Activated CD4-positive, alpha-beta memory T cell treated with anti-CD3 and anti-CD28 coated beads, Interleukin-2, amount 10 ng/mL, durations not matched to agents 7 days and 5 days (primary cell): Measurements from ENCODE around the gene ALKBH2. TPM values are rescaled to one million over a fixed set of nuclear protein-coding genes. Genes with fewer than 3 reads are reported as not detected.

Experiments
- CTCF ChIA-PET: fragments of 350-600 bp; sonication (Branson Sonifier 250); formaldehyde crosslinking; loops from one replicate; lab custom pipeline; 2021; ENCODE audit warnings: antibody characterized with exemption, inconsistent platforms; lab: Charles Lee
- POLR2A ChIA-PET: fragments of 350-600 bp; sonication (Branson Sonifier 250); formaldehyde crosslinking; loops from one replicate; lab custom pipeline; 2021; ENCODE audit warnings: antibody characterized with exemption; lab: Charles Lee
- DNase-seq: peaks from one replicate; pipeline ENCODE4 v3.0.0-alpha.2; 2020
- H3K27ac Mint-ChIP-seq: one replicate; pipeline ENCODE4 v1.8.0; 2021; ENCODE audit warnings: mild to moderate bottlenecking, mixed read lengths
- H3K27me3 Mint-ChIP-seq: one replicate; pipeline ENCODE4 v1.8.0; 2021; ENCODE audit warnings: mixed read lengths
- H3K36me3 Mint-ChIP-seq: one replicate; pipeline ENCODE4 v1.8.0; 2021; ENCODE audit warnings: low read depth, mixed read lengths
- H3K4me1 Mint-ChIP-seq: one replicate; pipeline ENCODE4 v1.8.0; 2021; ENCODE audit warnings: mixed read lengths
- H3K4me3 Mint-ChIP-seq: one replicate; pipeline ENCODE4 v1.8.0; 2021; ENCODE audit warnings: mild to moderate bottlenecking, mixed read lengths
- H3K9me3 Mint-ChIP-seq: one replicate; pipeline ENCODE4 v1.8.0; 2021; ENCODE audit warnings: mixed read lengths
- total RNA-seq, 2 experiments: library from RNA; stranded (reverse); gene quantifications; one replicate each; pipeline ENCODE4 v1.2.3, GENCODE V29; 2021

The ALKBH2 gene
- total RNA-seq = 1 to 10 TPM; 8.2 to 8.7 TPM

DNA sequence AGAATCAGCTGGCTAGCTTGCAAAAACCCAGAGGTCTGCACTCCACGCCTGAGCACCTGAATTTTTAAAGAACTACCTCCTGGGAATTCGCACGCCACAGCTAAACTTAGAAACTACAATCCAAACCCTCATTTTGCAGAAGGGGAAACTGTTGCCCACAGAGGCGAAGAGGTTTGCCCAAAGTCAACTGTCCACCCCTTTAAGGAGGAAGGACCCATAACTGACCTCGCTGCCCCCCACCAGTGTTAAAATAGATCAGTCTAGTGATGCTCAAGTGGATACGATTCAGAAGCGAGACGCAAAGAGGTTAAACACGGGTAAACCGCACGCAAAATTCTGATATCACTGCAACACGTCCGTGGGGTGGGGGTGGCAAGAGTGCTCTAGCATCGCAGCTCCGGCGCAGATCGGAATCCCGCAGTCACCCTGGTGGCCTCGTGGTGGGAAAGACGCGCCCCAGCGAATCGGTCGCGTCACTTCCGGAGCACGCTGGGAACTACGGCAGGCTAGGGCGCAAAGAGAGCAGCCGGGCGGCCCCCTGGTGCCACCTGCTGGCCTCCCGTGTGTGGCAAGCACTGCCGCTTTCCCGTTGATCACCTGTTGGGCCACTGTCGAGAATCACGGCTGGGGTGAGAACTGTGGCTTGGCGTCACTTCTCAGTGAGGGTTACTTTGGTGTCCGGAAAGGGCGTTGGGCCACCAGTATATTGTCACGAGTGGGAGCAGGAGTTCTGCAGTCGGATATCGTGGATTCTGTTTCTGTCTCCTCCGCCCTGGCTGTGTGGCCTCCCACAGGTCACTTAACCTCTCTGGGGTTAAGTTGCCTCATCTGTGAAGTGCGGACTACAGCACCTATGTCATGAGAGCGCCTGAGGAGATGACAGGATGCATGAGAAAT lies at the start of gene ALKBH2:
ALKBH2 (minus strand) TSS at position 451 of the 897 bp plus-strand sequence. CDS start 686 bp downstream, outside the sequence.
- peaks cover 45% of the 10 kb centered on the region for H3K4me1 Mint-ChIP-seq
- H3K4me3 Mint-ChIP-seq = peak within 1 kb of the TSS; percentile 73
- POLR2A ChIA-PET = interaction anchor here (0.6 to 1.9 kb wide), 7 partner anchors 9 to 578 kb away, joined by 3 to 8 read pairs (median 5); partner anchors contain the start of genes FICD, SART3, SSH1 and USP30
- peaks cover 5% of the 10 kb centered on the region for H3K36me3 Mint-ChIP-seq
- peak within 1 kb of the TSS; percentile 44 for H3K27ac Mint-ChIP-seq
- no peaks in the 10 kb centered on the region for H3K9me3 Mint-ChIP-seq
- DNase-seq = peak; percentile 94
- H3K27me3 Mint-ChIP-seq = no peaks in the 10 kb centered on the region
- CTCF ChIA-PET = interaction anchor here (0.6 to 2.6 kb wide), 21 partner anchors 9 to 531 kb away, joined by 3 to 12 read pairs (median 4); partner anchors contain the start of genes ISCU and USP30

DNA sequence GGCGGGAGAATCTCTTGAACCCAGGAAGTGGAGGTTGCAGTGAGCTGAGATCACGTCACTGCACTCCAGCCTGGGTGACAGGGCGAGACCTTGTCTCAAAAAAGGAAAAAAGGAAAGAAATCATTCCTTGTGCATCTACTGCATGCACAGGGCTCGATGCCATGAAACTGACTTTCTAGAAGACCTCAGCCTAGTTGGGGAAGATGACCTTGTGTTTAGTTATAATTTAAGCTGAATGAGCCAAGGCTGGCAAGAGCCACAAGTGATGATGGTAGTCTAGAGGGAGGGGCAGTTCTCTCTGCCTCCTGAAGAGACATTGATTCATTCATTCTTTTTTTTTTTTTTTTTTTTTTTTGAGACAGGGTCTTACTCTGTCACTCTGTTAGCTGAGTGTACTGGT lies 47.3 kb upstream of the ALKBH2 start:
- H3K9me3 Mint-ChIP-seq = no peaks in the 10 kb centered on the region
- no peaks in the 10 kb centered on the region for H3K36me3 Mint-ChIP-seq
- CTCF ChIA-PET = interaction anchor here (0.7 kb wide), 1 partner anchor 11 kb away, joined by 3 read pairs; no protein-coding TSS in a partner anchor

DNA sequence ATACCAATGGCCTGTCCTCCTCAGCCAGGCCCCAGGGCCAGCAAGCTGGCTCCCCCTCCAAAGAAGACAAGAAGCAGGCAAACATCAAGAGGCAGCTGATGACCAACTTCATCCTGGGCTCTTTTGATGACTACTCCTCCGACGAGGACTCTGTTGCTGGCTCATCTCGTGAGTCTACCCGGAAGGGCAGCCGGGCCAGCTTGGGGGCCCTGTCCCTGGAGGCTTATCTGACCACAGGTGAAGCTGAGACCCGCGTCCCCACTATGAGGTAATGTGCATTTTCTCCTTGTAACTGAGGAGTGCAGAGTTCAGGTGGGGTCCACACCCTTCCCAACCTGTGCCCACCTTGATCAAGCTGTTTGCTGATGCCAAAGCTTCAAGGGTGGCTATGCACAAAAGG lies 46.5 kb upstream of the ALKBH2 start:
- Mint-ChIP-seq H3K27me3 (peaks cover 8% of the 10 kb centered on the region), H3K36me3 (no peaks in the 10 kb centered on the region), H3K4me3 (no peak overlapping the region), H3K27ac (no peak overlapping the region), H3K4me1 (peaks cover 11% of the 10 kb centered on the region), H3K9me3 (no peaks in the 10 kb centered on the region)
- ChIA-PET POLR2A (no interaction called here), CTCF (no interaction called here)
- DNase-seq = no peak

More for the DNA sequence above, 47.3 kb upstream of the ALKBH2 start:
- H3K4me1 Mint-ChIP-seq = peaks cover 11% of the 10 kb centered on the region
- DNase-seq = no peak
- no peak overlapping the region for H3K4me3 Mint-ChIP-seq
- H3K27me3 Mint-ChIP-seq = peaks cover 4% of the 10 kb centered on the region
- H3K27ac Mint-ChIP-seq = no peak overlapping the region
- POLR2A ChIA-PET = no interaction called here

DNA sequence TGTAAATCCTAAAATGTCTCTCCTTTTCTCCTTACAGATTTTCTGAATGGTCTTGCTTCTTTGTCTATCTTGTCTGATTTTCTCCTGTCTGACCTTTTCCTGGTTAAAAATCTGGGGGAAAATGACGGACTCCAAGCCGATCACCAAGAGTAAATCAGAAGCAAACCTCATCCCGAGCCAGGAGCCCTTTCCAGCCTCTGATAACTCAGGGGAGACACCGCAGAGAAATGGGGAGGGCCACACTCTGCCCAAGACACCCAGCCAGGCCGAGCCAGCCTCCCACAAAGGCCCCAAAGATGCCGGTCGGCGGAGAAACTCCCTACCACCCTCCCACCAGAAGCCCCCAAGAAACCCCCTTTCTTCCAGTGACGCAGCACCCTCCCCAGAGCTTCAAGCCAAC lies 46.1 kb upstream of the ALKBH2 start:
- POLR2A ChIA-PET = no interaction called here

DNA sequence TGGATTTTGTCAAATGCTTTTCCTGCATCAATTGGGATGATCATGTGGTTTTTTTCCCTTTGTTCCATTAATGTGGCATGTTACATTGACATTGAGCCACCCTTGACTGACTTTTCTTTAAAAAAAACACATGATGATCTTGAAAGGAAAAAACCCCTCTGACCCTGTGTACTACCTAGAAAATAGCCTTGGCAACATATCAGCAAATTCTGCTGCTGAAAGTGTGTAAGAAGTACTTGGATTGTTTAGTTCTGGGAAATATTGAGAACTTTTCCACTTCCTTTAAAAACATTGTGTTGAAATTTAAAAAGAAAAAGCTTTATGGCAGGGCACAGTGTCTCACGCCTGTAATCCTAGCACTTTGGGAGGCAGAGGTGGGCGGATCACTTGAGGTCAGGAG lies 43.8 kb upstream of the ALKBH2 start:
- no peak for DNase-seq
- POLR2A ChIA-PET = no interaction called here
- CTCF ChIA-PET = no interaction called here
- H3K27ac Mint-ChIP-seq = no peak overlapping the region
- peaks cover 3% of the 10 kb centered on the region for H3K4me1 Mint-ChIP-seq
- H3K27me3 Mint-ChIP-seq = peaks cover 10% of the 10 kb centered on the region
- no peak overlapping the region for H3K4me3 Mint-ChIP-seq
- H3K9me3 Mint-ChIP-seq = no peaks in the 10 kb centered on the region
- H3K36me3 Mint-ChIP-seq = no peaks in the 10 kb centered on the region

More for the DNA sequence above, 46.1 kb upstream of the ALKBH2 start:
- Mint-ChIP-seq H3K4me1 (peaks cover 11% of the 10 kb centered on the region), H3K27ac (no peak overlapping the region), H3K4me3 (no peak overlapping the region), H3K36me3 (no peaks in the 10 kb centered on the region), H3K27me3 (peaks cover 8% of the 10 kb centered on the region), H3K9me3 (no peaks in the 10 kb centered on the region)
- CTCF ChIA-PET = no interaction called here
- no peak for DNase-seq

DNA sequence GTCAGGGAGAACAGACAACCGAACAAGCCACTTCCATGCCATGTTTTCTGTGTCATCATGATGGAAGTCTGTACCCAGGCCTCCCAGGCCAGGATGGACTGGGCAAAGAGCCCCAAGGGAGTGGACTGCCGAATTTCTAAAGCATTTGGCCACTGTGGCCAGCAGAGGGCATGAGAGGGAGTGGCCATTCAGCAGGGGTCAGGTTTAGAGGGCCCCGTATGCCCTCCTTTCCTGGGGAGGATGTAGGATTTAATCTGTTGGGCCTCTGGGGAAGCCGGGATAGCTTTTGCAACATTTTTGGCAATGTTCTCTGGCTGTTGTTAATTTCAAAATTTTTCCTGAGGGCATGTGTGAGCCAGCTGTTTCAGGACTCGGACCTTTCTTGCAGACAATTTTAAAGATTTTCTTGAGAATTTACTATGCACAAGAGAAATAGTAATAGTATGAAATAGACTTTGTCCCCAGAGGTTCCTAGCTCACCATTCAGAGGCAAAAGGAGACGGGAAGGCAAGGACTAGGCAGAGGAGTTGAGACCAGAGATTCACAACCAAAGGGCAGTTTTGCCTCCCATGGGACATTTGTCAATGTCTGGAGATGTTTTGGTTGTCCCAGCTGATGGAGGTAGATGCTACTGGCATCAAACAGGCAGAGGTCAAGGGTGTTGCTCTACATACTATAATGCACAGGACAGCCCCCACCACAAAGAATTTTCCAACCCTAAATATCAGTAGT lies 41.1 kb upstream of the ALKBH2 start:
- H3K4me1 Mint-ChIP-seq = no peaks in the 10 kb centered on the region
- peaks cover 13% of the 10 kb centered on the region for H3K27me3 Mint-ChIP-seq
- ChIA-PET POLR2A (no interaction called here), CTCF (no interaction called here)
- H3K27ac Mint-ChIP-seq = no peak overlapping the region
- DNase-seq = no peak
- no peaks in the 10 kb centered on the region for H3K9me3 Mint-ChIP-seq
- no peak overlapping the region for H3K4me3 Mint-ChIP-seq
- no peaks in the 10 kb centered on the region for H3K36me3 Mint-ChIP-seq

DNA sequence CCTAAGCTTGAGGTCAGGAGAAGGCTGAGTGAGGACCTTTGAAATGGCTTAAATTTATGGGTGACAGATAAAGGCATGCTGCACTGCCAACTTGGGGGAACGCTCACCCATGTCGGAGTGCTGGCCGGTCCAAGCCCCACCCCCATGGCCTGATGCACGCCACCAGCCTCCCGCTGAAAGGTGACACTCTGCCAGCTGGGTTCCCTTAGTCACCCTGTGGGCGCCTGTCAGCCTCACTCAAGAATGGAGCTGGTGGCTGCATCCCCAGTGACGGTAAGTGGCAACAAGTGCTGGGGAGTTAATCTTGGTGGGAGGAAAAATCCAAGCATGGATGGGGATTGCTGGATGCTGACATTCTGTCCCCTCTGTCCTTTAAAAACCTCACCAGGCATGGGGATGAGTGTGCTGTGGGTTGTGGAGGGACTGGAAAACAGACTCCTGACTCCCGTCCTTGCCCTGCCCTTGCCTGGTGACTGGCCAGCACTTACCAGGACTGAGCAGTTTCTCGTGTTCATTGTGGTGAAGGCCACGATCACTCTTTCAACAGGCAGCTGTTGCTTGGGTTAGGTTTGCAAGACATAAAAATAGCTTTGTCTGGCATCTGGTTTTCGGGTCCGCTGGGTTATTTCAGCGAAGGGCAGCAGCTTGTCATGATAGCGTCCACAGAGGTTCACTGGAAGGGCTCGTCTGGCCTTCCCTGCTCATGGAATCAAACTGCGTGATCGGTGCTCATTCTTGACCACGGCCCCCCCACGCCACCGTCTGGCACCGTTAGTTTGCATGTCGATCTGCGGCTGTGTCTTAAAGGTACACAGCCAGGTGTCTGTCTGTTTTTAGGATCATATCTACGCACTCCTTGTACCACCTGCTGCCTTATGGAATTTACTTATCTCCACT lies 38.1 kb upstream of the ALKBH2 start:
- CTCF ChIA-PET = no interaction called here
- Mint-ChIP-seq H3K27ac (no peak overlapping the region), H3K27me3 (peaks cover 9% of the 10 kb centered on the region), H3K4me3 (no peak overlapping the region), H3K36me3 (no peaks in the 10 kb centered on the region), H3K9me3 (no peaks in the 10 kb centered on the region), H3K4me1 (no peaks in the 10 kb centered on the region)
- no peak for DNase-seq
- POLR2A ChIA-PET = no interaction called here

DNA sequence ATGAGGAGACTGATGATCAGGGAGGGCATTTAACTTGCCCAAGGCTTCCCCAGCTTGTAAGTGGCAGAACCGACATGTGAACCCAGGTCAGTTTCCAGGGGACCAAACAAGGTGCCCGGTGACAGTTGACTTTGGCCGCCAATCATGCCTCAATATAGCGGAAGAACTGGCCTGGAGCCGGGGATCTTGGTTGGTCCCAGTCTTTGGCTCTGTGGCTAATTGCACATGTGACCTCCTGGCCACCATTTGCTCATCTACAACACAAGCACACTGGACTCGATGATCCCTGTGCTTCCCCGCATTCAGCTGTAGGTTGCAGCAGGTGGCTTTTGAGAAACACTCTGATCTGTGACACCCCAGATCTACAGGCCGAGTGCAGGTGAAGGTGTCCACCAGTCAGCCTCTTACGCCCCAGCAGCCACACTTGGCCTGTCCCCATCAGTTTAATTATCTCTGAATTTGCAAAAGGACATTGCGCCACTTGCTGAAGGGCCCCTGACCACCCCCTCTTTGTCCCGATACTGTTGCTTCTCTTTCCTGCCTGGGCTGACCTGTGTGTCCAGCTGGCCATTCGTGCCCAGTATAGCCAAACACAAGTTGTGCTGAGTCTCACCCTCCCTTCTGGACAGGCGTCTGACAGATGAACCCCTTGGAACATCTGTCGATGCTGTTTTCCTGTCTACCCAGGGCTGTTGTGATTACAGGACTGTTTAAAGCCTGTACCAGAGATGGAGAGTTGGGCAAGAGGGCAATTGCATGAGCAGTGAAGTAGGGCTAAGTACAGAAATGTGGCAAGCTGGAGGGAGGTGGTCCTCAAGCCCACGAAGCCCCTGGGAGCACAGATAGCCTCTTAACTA lies 37.3 kb upstream of the ALKBH2 start:
- no peaks in the 10 kb centered on the region for H3K9me3 Mint-ChIP-seq
- no peak overlapping the region for H3K27ac Mint-ChIP-seq
- H3K4me3 Mint-ChIP-seq = no peak overlapping the region
- no peaks in the 10 kb centered on the region for H3K4me1 Mint-ChIP-seq
- no peaks in the 10 kb centered on the region for H3K36me3 Mint-ChIP-seq
- CTCF ChIA-PET = interaction anchor here (0.5 kb wide), 1 partner anchor 10 kb away, joined by 3 read pairs; no protein-coding TSS in a partner anchor
- DNase-seq = no peak
- POLR2A ChIA-PET = no interaction called here
- peaks cover 8% of the 10 kb centered on the region for H3K27me3 Mint-ChIP-seq

DNA sequence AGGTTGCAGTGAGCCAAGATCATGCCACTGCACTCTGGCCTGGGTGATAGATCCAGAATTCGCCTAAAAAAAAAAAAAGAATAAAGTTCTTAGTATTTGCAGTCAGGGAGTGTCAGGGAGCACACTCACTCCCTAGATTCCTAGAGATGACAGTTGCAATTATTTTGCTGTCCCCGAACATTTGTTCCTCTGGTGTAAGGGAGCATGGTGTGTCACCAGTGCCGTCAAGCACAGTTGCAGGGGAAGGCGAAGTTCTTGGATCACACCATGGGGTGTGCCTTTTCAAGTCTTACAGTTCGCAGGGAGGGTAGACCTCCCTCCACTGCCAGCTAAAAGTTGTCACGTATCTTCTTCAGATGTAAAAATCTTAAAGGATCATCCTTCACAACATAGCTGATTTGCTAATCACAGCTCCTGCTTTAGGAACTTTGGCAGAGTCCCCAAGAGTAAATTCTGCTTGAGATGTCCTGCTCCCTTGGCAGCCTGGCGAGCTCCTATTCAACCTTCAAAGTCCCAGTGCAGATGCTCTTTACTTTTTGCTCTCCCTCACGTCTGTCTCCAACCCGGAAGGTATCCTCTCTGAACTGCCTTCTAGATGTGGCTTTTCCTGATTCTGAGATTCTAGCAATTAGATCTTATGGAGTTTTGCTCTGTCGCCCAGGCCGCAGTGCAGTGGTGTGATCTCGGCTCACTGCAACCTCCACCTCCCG lies 34.4 kb upstream of the ALKBH2 start:
- CTCF ChIA-PET = interaction anchor here (0.6 to 5.1 kb wide), 3 partner anchors 16 to 727 kb away, joined by 3 to 19 read pairs (median 4); no protein-coding TSS in a partner anchor
- POLR2A ChIA-PET = no interaction called here
- H3K36me3 Mint-ChIP-seq = no peaks in the 10 kb centered on the region
- H3K27me3 Mint-ChIP-seq = peaks cover 3% of the 10 kb centered on the region
- no peak overlapping the region for H3K4me3 Mint-ChIP-seq
- no peak for DNase-seq
- no peaks in the 10 kb centered on the region for H3K9me3 Mint-ChIP-seq
- H3K27ac Mint-ChIP-seq = no peak overlapping the region
- H3K4me1 Mint-ChIP-seq = no peaks in the 10 kb centered on the region

DNA sequence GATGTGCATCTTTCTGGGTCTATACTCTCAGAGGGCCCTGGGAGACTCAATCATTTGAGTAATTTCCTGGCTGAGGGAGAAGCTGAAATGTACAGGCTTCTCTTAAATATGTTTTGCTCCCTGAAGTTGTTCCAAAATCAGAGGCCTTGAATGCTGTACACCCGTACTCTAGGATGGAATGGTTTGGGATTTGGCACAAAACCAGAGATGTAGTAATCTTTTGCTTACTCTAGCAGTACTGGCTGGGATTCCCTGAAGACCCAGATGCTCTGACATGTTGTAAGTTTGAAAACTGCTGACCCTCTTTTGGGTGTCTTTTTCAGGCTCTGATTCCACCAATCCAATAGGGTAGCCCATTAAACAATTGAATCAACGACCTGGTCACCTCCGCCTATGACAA lies 33.5 kb upstream of the ALKBH2 start:
- POLR2A ChIA-PET = no interaction called here
- Mint-ChIP-seq H3K4me1 (no peaks in the 10 kb centered on the region), H3K9me3 (no peaks in the 10 kb centered on the region), H3K36me3 (no peaks in the 10 kb centered on the region), H3K27ac (no peak overlapping the region), H3K4me3 (no peak overlapping the region), H3K27me3 (peaks cover 1% of the 10 kb centered on the region)
- CTCF ChIA-PET = interaction anchor here (5.1 kb wide), 1 partner anchor 15 kb away, joined by 19 read pairs; no protein-coding TSS in a partner anchor
- DNase-seq = no peak

DNA sequence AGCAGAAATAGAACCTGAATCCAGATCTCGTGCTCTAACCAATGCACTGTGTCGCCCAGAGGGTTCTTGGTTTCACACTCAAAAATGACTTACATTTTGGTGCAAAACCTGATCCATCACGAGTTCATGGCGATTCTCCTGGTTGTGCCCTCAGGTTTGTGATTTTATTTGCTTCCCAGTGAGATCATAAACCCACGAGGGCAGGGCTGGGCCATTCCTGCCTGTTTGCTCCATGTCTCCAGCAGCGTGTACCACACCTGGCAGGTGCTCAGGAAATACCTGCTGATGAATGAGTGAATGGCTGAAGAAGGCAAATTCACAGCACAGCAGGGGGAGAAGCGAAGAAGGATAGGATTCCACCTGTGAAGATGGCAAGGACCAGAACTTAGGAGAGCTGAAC lies 32.5 kb upstream of the ALKBH2 start:
- no peak for DNase-seq
- H3K9me3 Mint-ChIP-seq = no peaks in the 10 kb centered on the region
- no peaks in the 10 kb centered on the region for H3K36me3 Mint-ChIP-seq
- H3K4me3 Mint-ChIP-seq = no peak overlapping the region
- no peak overlapping the region for H3K27ac Mint-ChIP-seq
- H3K27me3 Mint-ChIP-seq = no peaks in the 10 kb centered on the region
- no peaks in the 10 kb centered on the region for H3K4me1 Mint-ChIP-seq
- ChIA-PET CTCF (interaction anchor here (5.1 kb wide), 1 partner anchor 14 kb away, joined by 19 read pairs; no protein-coding TSS in a partner anchor), POLR2A (no interaction called here)
